Transverse colon (tissue), 4 donors: ENCODE data around the gene USP4. TPM values are rescaled to one million over a fixed set of nuclear protein-coding genes. Genes with fewer than 3 reads are reported as not detected.
"Not testable (repeated sequence)": the region's sequence is repeated elsewhere in the genome, so short reads cannot be mapped to it uniquely, and the experiment has no call there.

Source experiments
- DNase-seq: peaks from one replicate; pipeline ENCODE4 v3.0.0-alpha.2; 2019
- H3K27ac ChIP-seq, 4 donors: fragments of 200-600 bp; sonication (generic); 2 replicates each; pipeline ENCODE4 v1.5.1; 2016 to 2018; ENCODE audit warnings: inconsistent platforms in 4 of 4
- H3K27me3 ChIP-seq: fragments of 200-600 bp; sonication (generic); 2 replicates; pipeline ENCODE4 v1.5.1; 2017; ENCODE audit warnings: inconsistent platforms
- H3K36me3 ChIP-seq, 4 donors: fragments of 200-600 bp; sonication (generic); 2 replicates each; pipeline ENCODE4 v1.5.1; 2017 to 2019; ENCODE audit warnings: inconsistent platforms in 4 of 4
- H3K4me1 ChIP-seq, 4 donors: fragments of 200-600 bp; sonication (generic); 2 replicates each; pipeline ENCODE4 v1.5.1; 2017 to 2020; ENCODE audit warnings: inconsistent platforms in 4 of 4
- H3K4me3 ChIP-seq, 4 donors: fragments of 200-600 bp; sonication (generic); 1 replicate in 1 of 4; 2 replicates in 3 of 4; pipeline versions ENCODE4 v1.5.1 to v1.6.1; 2017 to 2019; ENCODE audit warnings: inconsistent platforms in 4 of 4
- H3K9me3 ChIP-seq, 2 donors: fragments of 200-600 bp; sonication (generic); 2 replicates each; pipeline ENCODE4 v1.5.1; 2017 to 2019; ENCODE audit warnings: inconsistent platforms in 2 of 2
- EP300 ChIP-seq: sonication (generic); formaldehyde crosslinking; IDR thresholded peaks from one replicate; pipeline ENCODE4 v1.6.1; 2017; ENCODE audit warnings: antibody characterized with exemption, low read depth
- POLR2A ChIP-seq: fragments of 450-650 bp; IDR thresholded peaks from one replicate; pipeline ENCODE4 v1.6.1; 2016; ENCODE audit warnings: antibody characterized with exemption, mild to moderate bottlenecking, moderate library complexity
- POLR2AphosphoS5 ChIP-seq, 3 donors: sonication (generic); formaldehyde crosslinking; IDR thresholded peaks; one replicate each; pipeline ENCODE4 v1.6.1; 2016; ENCODE audit warnings: antibody characterized with exemption in 3 of 3
- WGBS, 2 donors: methylation state at CpG; one replicate each; pipeline ENCODE4 v1.1.5; 2018; ENCODE audit warnings: low coverage in 1 of 2; 5-methylcytosine and 5-hydroxymethylcytosine counted together
- in situ Hi-C, 4 donors: fragments of 200-750 bp; cut with MboI; loops; one replicate each; pipeline versions ENCODE4 v1.15.0 to v1.15.1; 2017; ENCODE audit warnings: low sequenced_read_pairs in 3 of 4, low pct_ligation_motif_present in 1 of 4, low pct_unique_long_range_greater_than_20kb in 1 of 4
- intact Hi-C: fragments of 100-400 bp; cut with DNase I; formaldehyde crosslinking; loops from one replicate; pipeline ENCODE4 v1.15.1; 2023; ENCODE audit warnings: low total_unique reads
- total RNA-seq, 4 donors: library from RNA; depleted of rRNA; stranded (reverse); fragments of >200 nt; gene quantifications; one replicate each; pipeline ENCODE4 v1.1.0, GENCODE V29; 2016
- TF ChIP-seq, protein P1 (sequence below), 5 experiments: fragments of 200-600 bp in 3 of 5; fragments of 450-650 bp in 2 of 5; sonication (generic) in 3 of 5; IDR thresholded peaks; 1 replicate in 2 of 5; 2 replicates in 3 of 5; pipeline ENCODE4 v1.5.1; 2016 to 2017; ENCODE audit warnings: antibody characterized with exemption in 5 of 5, inconsistent platforms in 3 of 5, mild to moderate bottlenecking in 2 of 5, moderate library complexity in 1 of 5

USP4 gene
- total RNA-seq, 4 donors from 2014 or later: 11.1 to 39.6 (median 27.0) TPM

DNA sequence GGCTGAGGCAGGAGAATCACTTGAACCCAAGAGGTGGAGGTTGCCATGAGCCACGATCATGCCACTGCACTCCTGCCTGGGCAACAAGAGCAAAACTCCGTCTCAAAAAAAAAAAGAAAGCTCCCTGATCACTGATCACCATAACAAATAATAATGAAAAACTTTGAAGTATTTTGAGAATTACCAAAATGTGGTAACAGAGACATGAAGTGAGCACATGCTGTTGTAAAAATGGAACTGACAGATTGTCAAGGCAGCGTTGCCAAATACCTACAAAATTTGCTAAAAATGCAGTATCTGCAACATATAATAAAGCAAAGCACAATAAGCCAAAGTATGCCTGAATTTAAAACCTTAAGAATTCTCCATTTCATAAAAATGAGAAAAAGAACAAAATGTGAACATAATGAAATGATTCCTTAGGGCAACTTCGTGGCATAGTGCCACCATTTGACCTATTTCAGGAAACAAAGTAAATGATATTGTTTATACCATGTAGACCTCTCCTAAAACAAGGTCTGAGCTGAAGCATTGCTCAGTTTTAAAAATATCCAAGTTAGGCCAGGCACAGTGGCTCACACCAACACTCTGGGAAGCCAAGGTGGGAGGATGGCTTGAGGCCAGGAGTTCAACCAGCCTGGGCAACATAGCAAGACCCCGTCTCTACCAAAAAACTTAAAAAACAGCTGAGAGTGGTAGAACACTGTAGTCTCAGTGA is 5.8 kb downstream of the USP4 start:
- peaks cover 0 to 45% (median 19%) of the 10 kb centered on the region in 4 donors for H3K36me3 ChIP-seq
- DNase-seq: no peak
- H3K9me3 ChIP-seq: no peaks in the 10 kb centered on the region
- intact Hi-C loops (no loop called here), in situ Hi-C loops (loop anchor here in 2 of 4 donors (25.0 kb wide), 1 partner anchor 103 kb away; the partner anchor contains the start of gene NICN1 (in 2 of the 2))
- 87 to 90% methylated on average over 4 to 5 of the region's 5 CpGs for WGBS, 2 donors
- no peaks in the 10 kb centered on the region for H3K27me3 ChIP-seq
- peak overlapping the region in 1 of 4 donors; percentile 3 for H3K27ac ChIP-seq
- no peak overlapping the region for H3K4me3 ChIP-seq
- H3K4me1 ChIP-seq: peaks cover 0 to 20% (median 11%) of the 10 kb centered on the region in 4 donors
- TF ChIP-seq, protein P1, sequence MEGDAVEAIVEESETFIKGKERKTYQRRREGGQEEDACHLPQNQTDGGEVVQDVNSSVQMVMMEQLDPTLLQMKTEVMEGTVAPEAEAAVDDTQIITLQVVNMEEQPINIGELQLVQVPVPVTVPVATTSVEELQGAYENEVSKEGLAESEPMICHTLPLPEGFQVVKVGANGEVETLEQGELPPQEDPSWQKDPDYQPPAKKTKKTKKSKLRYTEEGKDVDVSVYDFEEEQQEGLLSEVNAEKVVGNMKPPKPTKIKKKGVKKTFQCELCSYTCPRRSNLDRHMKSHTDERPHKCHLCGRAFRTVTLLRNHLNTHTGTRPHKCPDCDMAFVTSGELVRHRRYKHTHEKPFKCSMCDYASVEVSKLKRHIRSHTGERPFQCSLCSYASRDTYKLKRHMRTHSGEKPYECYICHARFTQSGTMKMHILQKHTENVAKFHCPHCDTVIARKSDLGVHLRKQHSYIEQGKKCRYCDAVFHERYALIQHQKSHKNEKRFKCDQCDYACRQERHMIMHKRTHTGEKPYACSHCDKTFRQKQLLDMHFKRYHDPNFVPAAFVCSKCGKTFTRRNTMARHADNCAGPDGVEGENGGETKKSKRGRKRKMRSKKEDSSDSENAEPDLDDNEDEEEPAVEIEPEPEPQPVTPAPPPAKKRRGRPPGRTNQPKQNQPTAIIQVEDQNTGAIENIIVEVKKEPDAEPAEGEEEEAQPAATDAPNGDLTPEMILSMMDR (IDR thresholded peaks at IDR 0.05): no peak
- TF ChIP-seq POLR2AphosphoS5 (IDR thresholded peaks at IDR 0.05) (no peak), POLR2A (no peak), EP300 (no peak)

DNA sequence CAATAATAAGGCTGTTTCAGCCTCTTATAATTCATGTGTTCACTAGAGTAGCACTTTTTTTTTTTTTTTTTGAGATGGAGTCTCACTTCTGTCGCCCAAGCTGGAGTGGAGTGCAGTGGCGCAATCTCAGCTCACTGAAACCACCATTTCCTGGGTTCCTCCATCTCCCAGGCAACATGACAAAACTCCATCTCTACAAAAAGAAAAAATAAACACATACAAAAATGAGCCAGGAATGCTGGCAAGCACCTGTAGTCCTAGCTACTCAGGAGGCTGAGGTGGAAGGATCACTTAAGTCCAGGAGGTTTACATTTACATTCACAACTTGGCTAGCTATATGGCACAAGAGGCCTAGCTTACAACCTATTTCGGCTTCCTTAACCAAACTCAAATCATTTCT is 6.8 kb downstream of the USP4 start:
- no peak for TF ChIP-seq POLR2AphosphoS5 (IDR thresholded peaks at IDR 0.05)
- TF ChIP-seq, protein P1 (IDR thresholded peaks at IDR 0.05): no peak
- no peak for TF ChIP-seq POLR2A
- TF ChIP-seq EP300: no peak
- 73 to 77% methylated on average over 2 to 3 of the region's 3 CpGs for WGBS, 2 donors

DNA sequence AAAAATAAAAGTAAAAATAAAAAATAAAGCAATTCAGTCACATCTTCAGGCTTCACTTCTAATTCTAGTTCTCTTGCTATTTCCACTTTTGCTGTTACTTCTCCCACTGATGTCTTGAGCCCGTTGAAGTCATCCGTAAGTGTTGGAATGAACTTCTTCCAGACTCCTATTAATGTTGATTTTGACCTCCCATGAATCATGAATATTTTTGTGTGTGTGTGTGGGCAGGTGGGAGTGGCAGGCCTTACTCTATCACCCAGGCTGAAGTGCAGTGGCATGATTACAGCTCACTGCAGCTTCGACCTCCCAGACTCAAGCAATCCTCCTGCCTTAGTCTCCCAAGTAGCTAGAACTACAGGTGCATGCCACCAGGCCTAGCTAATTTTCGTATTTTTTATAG is 10.7 kb downstream of the USP4 start:
- no peak for TF ChIP-seq EP300
- TF ChIP-seq, protein P1 (IDR thresholded peaks at IDR 0.05): no peak
- TF ChIP-seq POLR2A: no peak
- TF ChIP-seq POLR2AphosphoS5 (IDR thresholded peaks at IDR 0.05): no peak
- in situ Hi-C loops: loop anchor here in 2 of 4 donors (25.0 kb wide), 1 partner anchor 108 kb away; the partner anchor contains the start of gene NICN1 (in 2 of the 2)
- WGBS, 2 donors: 96% methylated on average over 4 of the region's 4 CpGs; no CpG with 5 or more reads in 1 of the 2 donors
- Histone ChIP-seq H3K9me3 (no peaks in the 10 kb centered on the region), H3K36me3 (peaks cover 0 to 78% (median 30%) of the 10 kb centered on the region in 4 donors), H3K4me1 (no peaks in the 10 kb centered on the region), H3K27ac (no peak overlapping the region), H3K27me3 (no peaks in the 10 kb centered on the region), H3K4me3 (no peak overlapping the region)
- intact Hi-C loops: no loop called here
- no peak for DNase-seq

More for the DNA sequence above, 6.8 kb downstream of the USP4 start:
- in situ Hi-C loops (loop anchor here in 2 of 4 donors (25.0 kb wide), 1 partner anchor 104 kb away; the partner anchor contains the start of gene NICN1 (in 2 of the 2)), intact Hi-C loops (no loop called here)
- peak overlapping the region in 1 of 4 donors; percentile 3 for H3K27ac ChIP-seq
- H3K4me1 ChIP-seq: peaks cover 0 to 11% (median 3%) of the 10 kb centered on the region in 4 donors
- no peak for DNase-seq
- H3K9me3 ChIP-seq: no peaks in the 10 kb centered on the region
- H3K4me3 ChIP-seq: no peak overlapping the region
- H3K36me3 ChIP-seq: peaks cover 0 to 54% (median 19%) of the 10 kb centered on the region in 4 donors
- H3K27me3 ChIP-seq: no peaks in the 10 kb centered on the region

DNA sequence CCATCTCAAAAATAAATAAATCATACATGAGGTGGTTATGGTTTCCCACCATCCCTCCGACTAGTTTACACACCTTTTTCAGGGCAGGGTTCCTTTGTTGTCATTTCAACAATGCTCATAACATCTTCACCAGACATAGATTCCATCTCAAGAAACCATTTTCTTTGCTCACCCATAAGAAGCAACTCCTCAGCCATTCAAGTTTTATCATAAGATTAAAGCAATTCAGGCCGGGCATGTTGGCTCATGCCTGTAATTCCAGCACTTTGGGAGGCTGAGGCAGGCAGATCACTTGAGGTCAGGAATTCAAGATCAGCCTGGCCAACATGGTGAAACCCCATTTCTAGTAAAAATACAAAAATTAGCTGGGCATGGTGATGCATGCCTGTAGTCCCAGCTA is 11.5 kb downstream of the USP4 start:
- 86 to 96% methylated on average over 1 to 2 of the region's 2 CpGs for WGBS, 2 donors
- H3K4me3 ChIP-seq, H3K4me1 ChIP-seq, intact Hi-C loops, H3K27me3 ChIP-seq, DNase-seq, H3K9me3 ChIP-seq, H3K27ac ChIP-seq: not testable (repeated sequence)
- H3K36me3 ChIP-seq: peaks cover 0 to 79% (median 28%) of the 10 kb centered on the region in 4 donors
- in situ Hi-C loops: loop anchor here in 2 of 4 donors (25.0 kb wide), 1 partner anchor 109 kb away; the partner anchor contains the start of gene NICN1 (in 2 of the 2)
